Measurements from ENCODE around the gene ST7L.

DNA sequence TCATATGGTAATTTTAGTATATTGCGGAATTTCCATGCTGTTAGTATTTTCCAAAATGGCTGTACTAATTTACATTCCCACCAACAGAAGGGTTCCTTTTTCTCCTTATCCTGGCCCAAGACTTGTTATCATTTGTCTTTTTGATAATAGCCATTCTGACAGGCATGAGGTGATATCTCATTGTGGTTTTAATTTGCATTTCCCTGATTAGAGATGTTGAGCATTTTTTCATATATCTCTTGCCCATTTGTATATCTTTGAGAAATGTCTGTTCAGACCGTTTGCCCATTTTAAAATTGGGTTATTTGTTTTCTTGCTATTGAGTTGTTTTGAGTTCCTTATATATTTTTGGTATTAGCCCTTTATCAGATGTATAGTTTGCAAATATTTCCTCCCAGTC, 14.7 kb upstream of the ST7L start:
- TF ChIP-seq EZH2 (IDR thresholded peaks at IDR 0.05; ENCODE audit: insufficient read depth, poor library complexity, severe bottlenecking), result no peak
- no peak for TF ChIP-seq EZH2phosphoT487 (IDR thresholded peaks at IDR 0.05; ENCODE audit: insufficient read depth, low read depth)

All from GM23248 (cell line).